T-helper 2 cell (primary cell): Measurements from ENCODE around the gene CACNA1C.
"Not testable (repeated sequence)": the region's sequence is repeated elsewhere in the genome, so short reads cannot be mapped to it uniquely, and the experiment has no call there.

ENCODE experiments used
- DNase-seq, 5 experiments: peaks; one replicate each; pipeline versions ENCODE4 v3.0.0 to v3.0.0-alpha.2; 2012 to 2022

The CACNA1C gene

DNA sequence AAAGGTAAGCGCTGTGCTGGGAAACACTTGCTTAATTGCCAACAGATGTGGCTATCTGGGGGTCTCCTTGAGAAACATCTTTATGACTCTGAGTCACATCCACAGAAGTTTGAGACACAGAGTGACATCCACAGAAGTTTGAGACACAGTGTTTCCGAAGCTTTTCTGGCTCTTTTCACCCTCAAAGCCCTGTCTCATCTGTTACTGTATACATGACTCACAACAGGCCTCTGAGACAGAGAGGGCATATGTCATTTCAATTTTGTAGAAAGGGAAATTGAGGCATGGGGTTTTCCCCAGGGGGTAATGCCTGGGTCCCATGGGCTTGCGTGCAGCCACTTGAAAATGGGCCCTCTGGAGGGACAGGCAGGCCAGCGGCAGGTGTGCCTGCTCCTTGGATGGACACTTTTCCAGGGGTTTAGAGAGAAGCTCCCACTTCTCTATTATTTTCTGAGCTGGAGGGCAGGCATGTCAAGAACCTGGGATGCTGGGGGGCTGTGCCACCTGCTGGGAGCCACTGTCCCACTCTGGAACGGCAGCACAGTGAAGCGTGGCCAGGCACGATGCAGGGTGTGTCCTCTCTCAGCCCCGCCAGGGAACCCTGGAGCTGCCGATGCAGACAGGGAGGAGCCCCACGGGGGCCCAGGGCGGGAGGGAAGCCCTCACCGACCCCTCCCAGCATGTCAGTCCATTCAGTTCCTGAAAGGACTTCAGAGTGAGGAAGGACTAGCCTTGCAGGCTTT is 630.7 kb downstream of the CACNA1C start:
- DNase-seq, result no peak

DNA sequence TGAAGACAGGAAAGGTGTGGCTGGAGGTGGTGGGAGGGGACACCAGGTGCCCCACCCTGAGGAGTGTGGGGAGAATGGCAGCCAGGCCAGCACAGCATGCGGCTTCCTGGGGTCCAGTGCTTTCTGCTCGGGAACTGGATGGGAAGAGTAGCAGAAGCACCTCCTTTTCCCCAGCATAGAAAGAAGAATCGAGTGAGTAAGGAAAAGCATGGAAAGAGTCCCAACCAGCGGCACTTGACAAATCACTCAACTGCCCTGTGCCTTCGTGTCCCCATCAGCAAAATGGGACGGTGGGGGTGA is 631.2 kb downstream of the CACNA1C start:
- DNase-seq, result not testable (repeated sequence)

DNA sequence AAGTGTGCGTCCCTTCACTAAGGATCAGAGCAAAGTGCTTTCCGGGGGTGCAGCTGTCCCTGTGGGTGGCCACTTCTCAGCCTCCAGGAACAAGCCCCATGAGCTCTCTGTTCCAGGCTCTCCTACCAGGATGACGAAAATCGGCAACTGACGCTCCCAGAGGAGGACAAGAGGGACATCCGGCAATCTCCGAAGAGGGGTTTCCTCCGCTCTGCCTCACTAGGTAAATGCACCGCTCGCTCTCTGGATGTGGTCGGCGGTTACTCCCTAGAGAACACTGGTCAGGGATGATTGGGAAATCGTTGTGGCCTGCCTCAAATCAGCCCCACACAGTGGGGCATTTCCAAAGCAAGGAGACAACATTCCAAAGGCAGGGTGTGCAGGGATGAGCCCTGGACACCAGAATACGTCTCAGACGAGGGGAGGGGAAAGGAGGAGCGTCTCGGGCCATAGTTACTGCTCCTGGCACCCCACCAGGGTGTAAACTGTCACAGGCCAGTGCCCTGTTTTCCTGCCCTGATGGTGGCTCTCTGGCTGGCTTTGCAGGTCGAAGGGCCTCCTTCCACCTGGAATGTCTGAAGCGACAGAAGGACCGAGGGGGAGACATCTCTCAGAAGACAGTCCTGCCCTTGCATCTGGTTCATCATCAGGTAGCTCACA is 633.0 kb downstream of the CACNA1C start:
- DNase-seq, result not testable (repeated sequence)

DNA sequence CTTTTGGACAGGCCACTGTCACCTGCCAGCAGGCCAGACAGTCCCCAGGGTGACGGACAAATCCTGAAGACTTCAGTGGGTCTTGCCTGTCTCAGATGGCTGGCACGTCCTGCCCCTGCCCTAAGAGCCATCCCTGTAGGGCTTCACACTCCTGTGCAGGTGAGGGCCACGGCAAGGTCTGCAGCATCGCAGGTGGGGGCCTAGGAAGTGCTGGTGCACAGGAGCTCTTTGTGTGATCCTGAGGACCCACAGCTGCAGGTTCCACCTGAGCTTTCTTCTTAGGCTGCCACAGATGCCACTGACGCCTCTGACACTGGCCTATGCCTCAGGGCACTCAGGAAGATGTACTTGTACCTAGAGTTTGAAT is 633.5 kb downstream of the CACNA1C start:
- no peak for DNase-seq

DNA sequence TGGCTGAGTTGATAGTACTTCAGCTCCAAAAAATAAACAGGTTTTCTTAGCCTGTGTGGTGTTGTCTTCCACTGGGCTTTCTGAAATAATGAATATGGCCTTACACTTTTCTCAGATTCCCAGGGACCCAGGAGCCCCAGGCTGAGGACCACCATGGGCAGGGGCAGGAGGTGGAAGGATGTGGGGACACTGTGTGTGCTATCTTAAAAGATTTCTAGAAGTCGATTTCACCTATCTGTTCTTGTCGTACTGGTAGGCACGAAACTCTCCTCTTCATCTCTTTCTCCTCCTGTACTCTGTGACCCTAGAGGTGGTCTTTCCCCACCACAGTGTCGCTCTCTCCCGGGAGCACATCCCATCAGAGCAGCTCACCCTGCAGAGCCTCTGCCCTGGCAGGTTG is 634.3 kb downstream of the CACNA1C start:
- no peak for DNase-seq

DNA sequence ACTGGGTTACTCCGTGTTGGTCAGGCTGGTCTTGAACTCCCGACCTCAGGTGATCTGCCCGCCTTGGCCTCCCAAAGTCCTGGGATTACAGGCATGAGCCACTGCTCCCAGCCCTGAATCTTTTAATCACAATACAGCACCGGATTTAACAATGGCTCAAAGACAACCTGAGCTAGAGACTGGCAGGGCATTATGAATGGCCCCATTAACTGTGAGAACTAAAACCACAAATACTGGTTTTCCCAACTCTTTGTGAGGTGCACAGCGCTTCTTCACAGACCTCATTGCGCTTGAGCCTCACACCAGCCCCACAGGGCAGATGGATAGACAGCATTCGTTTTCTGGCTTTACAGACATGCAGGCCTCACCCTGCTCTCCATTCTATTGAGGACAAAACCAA is 634.9 kb downstream of the CACNA1C start:
- DNase-seq, result no peak

DNA sequence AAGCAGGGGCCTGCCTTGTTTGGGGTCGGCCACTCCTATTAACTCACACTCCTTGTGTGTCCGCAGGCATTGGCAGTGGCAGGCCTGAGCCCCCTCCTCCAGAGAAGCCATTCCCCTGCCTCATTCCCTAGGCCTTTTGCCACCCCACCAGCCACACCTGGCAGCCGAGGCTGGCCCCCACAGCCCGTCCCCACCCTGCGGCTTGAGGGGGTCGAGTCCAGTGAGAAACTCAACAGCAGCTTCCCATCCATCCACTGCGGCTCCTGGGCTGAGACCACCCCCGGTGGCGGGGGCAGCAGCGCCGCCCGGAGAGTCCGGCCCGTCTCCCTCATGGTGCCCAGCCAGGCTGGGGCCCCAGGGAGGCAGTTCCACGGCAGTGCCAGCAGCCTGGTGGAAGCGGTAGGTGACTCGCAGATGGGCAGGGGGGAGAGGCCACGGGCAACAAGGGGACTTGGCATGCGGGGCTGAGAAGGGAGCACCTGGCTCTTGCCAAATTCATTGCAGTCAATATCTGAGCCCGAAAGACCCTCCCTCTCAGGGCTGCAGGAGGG is 635.7 kb downstream of the CACNA1C start:
- DNase-seq, result no peak

DNA sequence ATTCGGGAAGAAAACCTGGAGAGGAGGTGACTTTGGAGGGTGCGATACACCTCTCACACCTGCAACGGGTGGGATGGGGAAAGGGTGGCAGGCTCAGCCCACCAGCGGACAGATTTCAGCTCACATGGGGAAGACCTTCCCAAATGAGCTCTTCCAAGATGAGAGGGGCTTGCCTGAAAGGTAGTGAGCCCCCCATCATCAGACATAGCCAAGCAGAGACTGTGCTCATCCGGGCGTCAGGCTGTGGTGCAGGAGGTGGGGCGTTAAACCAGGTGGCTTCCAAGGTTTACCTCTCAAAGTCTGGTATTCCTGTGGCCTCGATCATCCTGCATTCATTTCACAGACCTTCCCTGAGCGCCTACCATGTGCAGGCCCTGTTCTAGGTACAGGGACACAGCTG is 636.6 kb downstream of the CACNA1C start:
- DNase-seq, result no peak

DNA sequence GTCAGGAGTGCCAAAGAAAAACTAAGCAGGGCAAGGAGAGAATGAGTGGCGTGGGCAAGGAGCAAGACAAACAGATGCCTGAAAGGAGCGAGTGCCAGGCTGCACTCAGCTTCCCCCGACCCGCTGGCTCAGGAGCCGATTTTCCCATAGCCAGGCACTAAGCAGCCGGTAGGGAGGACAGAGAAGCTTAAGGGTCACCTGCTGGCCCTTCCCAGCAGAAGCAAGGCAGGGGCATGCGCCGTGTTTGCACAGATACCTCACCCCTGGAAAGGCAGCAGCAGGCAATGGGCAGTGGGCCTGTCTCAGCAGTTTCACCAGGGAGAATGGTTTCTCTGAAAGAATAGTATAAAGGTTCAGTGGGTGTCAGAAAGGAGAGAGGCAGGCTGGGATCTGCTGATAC is 637.1 kb downstream of the CACNA1C start:
- no peak for DNase-seq

DNA sequence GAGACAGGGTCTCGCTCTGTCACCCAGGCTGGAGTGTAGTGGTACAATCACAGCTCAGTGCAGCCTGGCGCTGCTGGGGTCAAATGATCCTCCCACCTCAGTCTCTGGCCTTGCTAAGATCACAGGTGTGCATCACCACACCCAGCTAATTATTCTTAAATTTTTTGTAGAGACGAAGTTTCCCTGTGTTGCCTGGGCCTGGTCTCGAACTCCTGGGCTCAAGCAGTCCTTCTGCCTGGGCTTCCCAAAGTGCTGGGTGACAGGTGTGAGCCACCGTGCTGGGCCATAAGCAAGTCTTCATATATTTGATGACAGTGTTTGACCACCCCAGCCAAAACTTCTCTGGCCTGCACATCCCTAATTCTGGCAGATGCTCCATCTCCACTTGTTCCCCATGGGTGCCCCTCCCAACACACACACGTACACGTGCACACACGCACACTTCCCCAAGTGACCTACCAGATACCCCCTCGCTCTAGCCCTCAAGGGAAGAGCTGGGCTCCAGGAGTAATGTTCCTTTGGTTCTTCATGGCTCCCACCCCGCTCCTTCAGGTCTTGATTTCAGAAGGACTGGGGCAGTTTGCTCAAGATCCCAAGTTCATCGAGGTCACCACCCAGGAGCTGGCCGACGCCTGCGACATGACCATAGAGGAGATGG is 637.7 kb downstream of the CACNA1C start:
- DNase-seq, result no peak

DNA sequence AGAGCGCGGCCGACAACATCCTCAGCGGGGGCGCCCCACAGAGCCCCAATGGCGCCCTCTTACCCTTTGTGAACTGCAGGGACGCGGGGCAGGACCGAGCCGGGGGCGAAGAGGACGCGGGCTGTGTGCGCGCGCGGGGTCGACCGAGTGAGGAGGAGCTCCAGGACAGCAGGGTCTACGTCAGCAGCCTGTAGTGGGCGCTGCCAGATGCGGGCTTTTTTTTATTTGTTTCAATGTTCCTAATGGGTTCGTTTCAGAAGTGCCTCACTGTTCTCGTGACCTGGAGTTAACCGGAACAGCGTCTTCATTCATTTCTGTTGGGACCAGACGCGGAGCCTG is 638.2 kb downstream of the CACNA1C start:
- peak in 3 of 5 experiments; percentile 37 to 77 (median 65) for DNase-seq

DNA sequence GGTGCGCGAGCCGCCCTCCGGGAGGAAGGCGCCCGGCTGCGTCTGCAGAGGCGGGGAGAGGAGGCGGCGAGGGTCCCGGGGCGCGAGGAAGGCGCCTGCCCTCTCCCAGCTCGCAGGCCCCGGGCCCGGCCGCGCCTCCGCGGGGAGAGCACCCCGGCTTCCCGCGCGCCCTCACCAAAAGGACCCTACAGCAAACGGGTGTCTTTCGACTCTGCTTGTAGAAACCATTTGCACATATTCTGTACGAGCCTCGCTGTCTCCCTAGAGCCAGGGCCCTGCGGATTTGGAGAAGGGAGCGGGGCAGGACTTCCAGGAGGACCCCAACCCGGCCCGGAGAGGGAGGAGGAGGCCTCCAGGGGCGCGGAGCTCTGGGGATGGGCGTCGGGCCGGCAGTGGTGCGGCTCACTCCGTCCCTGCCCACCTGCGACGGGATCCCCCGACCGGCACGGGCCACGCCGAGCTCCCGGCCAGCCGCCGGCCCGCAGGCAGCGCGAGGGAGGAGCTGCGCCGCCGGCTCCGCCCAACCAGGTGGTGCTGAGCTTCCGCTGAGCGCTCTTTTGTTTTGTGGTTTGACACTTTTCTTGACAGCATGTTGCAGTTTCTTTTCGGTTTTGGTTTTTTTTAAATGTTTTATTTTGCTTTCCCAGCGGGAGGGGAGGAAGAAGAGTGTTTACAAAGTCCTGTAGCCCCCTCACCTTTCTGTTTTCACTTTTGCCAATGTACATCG is 638.7 kb downstream of the CACNA1C start:
- peak in 2 of 5 experiments; percentile 70 to 85 for DNase-seq

DNA sequence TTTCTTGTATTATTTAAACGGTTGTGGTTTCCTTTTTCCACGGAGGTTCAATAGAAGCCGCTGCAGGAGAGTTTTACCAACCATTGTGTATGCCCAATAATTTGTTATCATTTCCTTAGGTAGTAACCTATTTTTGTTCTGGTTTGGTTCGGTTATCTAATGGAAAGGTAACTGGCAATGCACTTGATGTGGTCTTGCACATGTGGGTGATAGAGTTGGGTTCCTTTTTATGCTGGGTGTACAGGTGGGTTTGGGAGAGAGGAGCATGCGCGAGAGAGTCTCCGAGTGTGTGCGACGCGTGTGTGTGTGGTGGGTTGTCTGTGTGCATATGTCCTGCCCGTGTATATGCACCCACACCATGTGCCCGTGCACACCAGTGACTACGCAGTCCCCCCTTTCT is 639.3 kb downstream of the CACNA1C start:
- DNase-seq, result peak in 1 of 5 experiments; percentile 77

DNA sequence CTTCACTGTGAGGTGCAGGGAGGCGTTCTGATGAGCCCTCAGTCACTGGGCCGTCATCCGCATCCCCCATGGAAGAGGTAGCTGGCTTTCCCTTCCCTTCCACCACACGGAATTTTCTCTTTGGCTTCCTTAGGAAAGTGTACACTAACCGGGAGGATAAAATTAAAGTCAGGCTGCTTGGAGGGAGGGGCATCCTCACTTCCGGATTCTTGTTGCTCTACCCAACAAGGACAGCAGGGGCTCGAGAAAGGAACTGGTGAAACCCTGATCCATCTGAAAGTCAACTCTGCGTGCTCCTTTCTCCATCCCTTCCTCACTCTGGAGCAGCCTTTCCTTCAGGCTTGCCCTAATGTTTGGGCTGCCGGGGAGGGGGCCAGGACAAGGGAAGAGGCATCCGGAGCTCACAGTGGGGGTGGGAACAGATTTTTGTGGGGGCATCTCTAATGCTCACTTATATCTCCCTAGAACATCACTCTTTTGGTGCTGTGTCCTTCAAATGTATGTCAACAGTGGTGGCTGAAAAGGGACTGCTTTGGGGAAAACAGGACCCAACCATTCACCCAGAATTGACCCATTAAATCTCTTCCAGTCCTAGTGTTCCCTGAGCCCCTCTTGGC is 640.6 kb downstream of the CACNA1C start:
- peak in 1 of 5 experiments; percentile 52 for DNase-seq

DNA sequence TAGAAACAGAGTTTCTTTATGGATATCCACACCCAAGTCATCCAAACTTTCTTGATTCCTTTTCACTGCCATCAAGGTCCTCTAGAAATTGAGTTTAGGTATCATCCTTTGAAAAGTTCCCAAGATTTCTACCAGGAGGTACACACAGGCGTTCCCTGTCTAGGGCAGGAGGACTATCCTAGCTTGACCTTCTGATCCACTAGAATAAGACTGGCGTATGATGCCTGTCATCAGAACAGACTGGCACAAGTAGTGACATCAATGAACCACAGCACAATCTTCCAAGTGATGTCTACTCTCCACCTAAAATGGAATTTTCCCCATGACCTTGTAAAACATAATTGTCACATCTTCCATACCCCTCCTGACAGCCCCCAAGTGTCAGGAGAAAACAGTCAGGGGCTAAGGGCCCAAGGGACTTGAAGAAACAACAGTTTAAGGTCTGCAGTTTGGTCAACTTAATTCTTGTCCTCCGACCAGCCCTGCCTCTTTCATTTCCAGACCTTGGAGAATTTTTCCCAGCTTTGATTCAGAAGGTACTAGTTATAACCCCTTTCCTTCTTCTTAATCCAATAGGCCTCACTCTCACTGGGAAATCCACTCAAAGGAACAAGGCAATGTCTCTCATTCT is 641.3 kb downstream of the CACNA1C start:
- DNase-seq, result no peak

DNA sequence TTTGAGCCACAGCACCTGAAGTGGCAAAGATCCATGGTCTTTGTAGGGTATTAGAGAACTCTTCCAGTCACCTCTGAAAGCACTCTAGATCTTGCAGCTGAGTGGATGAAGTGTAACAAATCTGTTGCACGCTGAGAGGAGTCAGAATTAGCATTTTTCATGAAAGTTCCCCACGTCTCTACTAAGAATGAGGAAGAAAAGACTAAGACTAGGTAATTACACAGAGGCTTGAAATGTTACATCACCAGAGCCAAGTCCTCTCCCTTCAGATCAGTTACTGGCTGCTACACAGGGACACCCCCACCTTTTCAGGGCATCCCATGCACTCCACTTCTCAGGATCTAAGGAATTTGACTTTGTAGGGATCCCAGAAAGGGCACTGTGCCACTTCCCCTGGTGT is 643.3 kb downstream of the CACNA1C start:
- DNase-seq, result no peak

DNA sequence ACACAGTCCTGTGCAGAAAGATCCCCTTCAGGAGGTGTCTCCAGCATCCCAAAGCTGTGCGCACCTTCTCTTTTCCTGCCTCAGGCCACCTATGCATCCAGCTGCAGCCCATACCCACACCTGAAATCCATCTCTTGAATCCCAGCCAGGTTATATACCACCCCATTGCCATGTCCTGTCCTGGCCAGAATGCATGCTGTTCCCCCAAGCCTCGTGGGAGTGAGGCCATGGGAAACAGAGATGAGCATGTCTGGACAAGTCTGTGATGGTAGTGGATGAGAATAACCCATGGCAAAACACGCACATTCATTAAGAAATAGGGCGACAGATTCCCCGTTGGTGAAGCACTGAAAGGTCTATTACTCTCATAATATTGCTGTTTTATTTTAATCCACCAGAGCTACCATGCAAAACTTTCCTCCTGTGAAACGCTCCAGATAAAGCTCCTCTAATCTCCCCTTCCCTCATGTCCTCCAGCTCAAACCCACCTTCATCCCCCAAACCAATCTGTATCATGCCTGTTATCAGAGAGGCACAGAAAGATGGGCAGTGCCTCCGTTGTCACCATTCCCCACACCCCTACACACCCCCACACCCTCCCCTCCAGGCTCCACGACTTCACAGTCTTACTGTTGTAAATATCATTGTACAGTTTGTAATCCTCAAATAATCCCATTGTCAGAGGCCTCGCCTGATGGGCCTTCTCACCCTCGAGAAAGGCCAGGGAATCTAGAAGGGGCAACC is 644.4 kb downstream of the CACNA1C start:
- no peak for DNase-seq

DNA sequence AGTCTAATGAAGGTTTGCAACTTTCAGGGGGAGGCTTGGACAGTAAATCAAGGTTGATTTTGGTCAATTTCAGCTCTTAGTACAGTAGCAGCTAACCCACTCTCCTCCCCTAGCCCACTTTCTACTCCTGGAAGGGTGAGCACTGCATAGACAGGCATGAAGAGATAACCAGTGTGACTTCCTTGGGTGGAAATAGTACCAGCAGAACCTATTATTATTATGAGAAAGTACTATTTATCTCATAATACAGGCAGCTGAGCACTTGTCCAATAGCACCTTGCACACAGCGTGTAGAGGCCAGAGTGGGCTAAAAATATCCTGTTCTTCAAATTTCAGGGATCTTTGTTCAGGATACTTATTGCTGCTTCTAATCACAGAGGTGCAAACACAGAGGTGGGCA is 645.8 kb downstream of the CACNA1C start:
- DNase-seq, result no peak

DNA sequence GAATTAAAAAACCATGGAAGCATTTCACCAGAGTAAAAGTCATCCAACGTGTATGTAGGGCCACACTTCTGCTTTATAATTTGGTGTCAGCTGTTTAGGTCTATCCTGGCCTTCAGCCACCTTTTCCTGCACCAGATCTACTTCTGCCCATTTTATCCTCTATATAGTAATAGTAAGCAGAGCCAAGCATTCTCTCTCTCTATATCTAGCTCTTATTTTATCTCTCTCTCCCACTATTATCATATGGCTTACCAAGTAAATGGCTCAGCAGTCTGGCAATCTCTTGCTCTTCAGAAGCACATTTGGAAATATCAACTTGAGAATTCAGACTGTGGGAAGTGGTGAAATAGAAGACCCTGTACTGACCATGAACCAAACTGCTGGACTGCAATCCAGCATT is 657.9 kb downstream of the CACNA1C start:
- no peak for DNase-seq

DNA sequence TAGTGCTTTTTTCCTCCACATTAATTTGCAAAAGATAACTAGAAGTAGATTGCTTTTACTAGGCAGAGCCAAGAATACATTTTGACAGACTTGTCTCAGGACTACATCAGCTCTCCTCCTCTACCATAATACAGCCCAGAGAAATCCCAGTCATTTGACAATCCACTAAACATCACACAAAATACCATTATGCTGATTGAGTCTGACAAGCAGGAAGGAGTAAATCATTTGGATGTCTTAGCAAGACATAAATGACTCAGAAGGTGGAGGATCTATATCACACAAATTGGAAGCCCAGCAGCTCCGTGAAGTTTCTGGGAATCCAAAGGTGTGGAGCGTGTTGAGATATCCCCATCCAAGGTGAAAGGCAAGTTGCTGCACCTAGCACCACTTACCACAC is 666.6 kb downstream of the CACNA1C start:
- no peak for DNase-seq

DNA sequence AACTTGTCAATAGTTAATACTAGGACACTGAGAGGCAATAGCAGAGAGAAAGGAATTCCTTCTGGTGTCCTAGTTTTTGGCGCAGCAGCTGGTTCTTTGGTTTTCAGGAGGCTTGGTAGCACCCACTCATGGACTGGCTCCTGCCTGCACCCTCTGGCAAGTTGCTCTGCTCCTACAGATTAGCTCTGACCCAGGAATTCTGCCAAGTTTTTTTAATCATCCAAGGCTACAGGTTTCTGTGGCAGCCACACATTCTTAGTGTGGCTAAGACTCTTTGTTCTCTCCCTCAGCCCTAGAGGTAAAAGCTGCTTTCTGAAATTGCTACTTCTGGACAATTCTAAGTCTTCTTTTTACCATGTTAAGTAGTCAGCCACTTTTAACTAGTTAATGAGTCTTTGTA is 670.0 kb downstream of the CACNA1C start:
- no peak for DNase-seq

DNA sequence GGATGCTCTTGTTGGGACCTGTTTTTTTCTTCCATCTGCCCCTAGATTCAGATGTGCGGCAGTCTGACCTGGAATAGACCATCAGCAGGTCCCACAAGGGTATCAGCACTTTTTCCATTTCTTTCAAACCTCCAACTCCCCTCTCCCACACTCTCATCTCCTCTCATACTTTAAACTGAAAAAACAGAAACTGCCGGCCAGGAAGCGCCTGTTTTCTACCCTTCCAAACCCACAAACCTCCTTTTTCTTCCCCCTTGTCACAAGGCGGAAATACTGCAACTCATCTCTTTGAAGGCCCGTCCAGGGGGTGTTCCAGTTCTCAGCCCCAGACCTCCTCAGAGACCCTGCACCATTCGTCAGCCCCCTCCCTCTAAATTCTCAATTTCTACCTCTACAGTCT is 679.5 kb downstream of the CACNA1C start:
- no peak for DNase-seq
